OCI-LY7 (cell line): ENCODE results near the gene MAP7D3. TPM values are rescaled to one million over a fixed set of nuclear protein-coding genes. Genes with fewer than 3 reads are reported as not detected.
"Not testable (repeated sequence)": the region's sequence is repeated elsewhere in the genome, so short reads cannot be mapped to it uniquely, and the experiment has no call there.

Experiments
- BruUV-seq: library from RNA; stranded (reverse); fragments of 400-500 nt; replicated peaks from 2 replicates; lab custom pipeline; 2021; lab: Mats Ljungman, UMichigan
- CTCF ChIA-PET: fragments of 300-600 bp; sonication (Branson Sonifier 250); formaldehyde crosslinking; loops from one replicate; lab custom pipeline; 2022; ENCODE audit warnings: antibody characterized with exemption; ENCODE audit not compliant: unreplicated experiment; lab: Charles Lee
- POLR2A ChIA-PET: fragments of 300-600 bp; sonication (Branson Sonifier 250); formaldehyde crosslinking; loops from one replicate; lab custom pipeline; 2022; ENCODE audit warnings: antibody characterized with exemption; lab: Charles Lee
- DNase-seq: peaks from one replicate; pipeline ENCODE4 v3.0.0-alpha.2; 2015; ENCODE audit warnings: low spot score
- H2AFZ ChIP-seq: fragments of 200-600 bp; sonication (generic), shearing (Covaris generic); 2 replicates; pipeline ENCODE4 v1.6.1; 2014; ENCODE audit warnings: mild to moderate bottlenecking, antibody characterized with exemption, low read length, moderate library complexity
- H3K27ac ChIP-seq: fragments of 200-600 bp; sonication (generic); 2 replicates; pipeline ENCODE4 v1.5.1; 2014; ENCODE audit warnings: mixed run types, low read depth, mild to moderate bottlenecking, moderate library complexity, low read length, inconsistent platforms; ENCODE audit not compliant: poor library complexity, severe bottlenecking
- H3K36me3 ChIP-seq: fragments of 200-600 bp; sonication (generic); 2 replicates; pipeline ENCODE4 v1.6.1; 2014; ENCODE audit warnings: mild to moderate bottlenecking, antibody characterized with exemption, low read length, moderate library complexity, mixed read lengths; ENCODE audit not compliant: insufficient read depth
- H3K4me1 ChIP-seq: fragments of 200-600 bp; sonication (generic); 2 replicates; pipeline ENCODE4 v1.5.1; 2014; ENCODE audit warnings: mild to moderate bottlenecking, low read length; ENCODE audit not compliant: insufficient read depth, poor library complexity, severe bottlenecking
- H3K4me2 ChIP-seq: fragments of 200-600 bp; sonication (generic); 2 replicates; pipeline ENCODE4 v1.6.1; 2014; ENCODE audit warnings: mild to moderate bottlenecking, low read length
- H3K4me3 ChIP-seq: fragments of 200-600 bp; sonication (generic); 2 replicates; pipeline ENCODE4 v1.5.1; 2014; ENCODE audit warnings: mild to moderate bottlenecking, low read depth, low read length; ENCODE audit not compliant: poor library complexity, severe bottlenecking
- H3K79me2 ChIP-seq: fragments of 200-600 bp; sonication (generic); 2 replicates; pipeline ENCODE4 v1.6.1; 2016; ENCODE audit warnings: low read depth, mild to moderate bottlenecking, low read length, moderate library complexity, mixed read lengths; ENCODE audit not compliant: insufficient read depth
- H3K9me2 ChIP-seq: fragments of 200-600 bp; sonication (generic); 2 replicates; pipeline ENCODE4 v1.6.1; 2016; ENCODE audit warnings: mild to moderate bottlenecking, low read length, mixed read lengths; ENCODE audit not compliant: insufficient read depth
- H3K9me3 ChIP-seq: fragments of 200-600 bp; sonication (generic); 2 replicates; pipeline ENCODE4 v1.6.1; 2014; ENCODE audit warnings: mild to moderate bottlenecking, mixed run types, low read length, mixed read lengths
- H4K20me1 ChIP-seq: fragments of 200-600 bp; sonication (generic); 2 replicates; pipeline ENCODE4 v1.6.1; 2014; ENCODE audit warnings: mild to moderate bottlenecking, antibody characterized with exemption, low read length, moderate library complexity, mixed read lengths; ENCODE audit not compliant: insufficient read depth
- EZH2phosphoT487 ChIP-seq: fragments of 200-600 bp; sonication (generic); IDR thresholded peaks from 2 replicates; pipeline ENCODE4 v1.6.1; 2018; ENCODE audit warnings: low read depth, borderline replicate concordance, mild to moderate bottlenecking, mixed run types, antibody characterized with exemption, low read length, moderate library complexity, mixed read lengths
- intact Hi-C: fragments of 100-400 bp; cut with micrococcal nuclease; formaldehyde crosslinking; loops from one replicate; pipeline ENCODE4 v1.10.0; 2022; ENCODE audit not compliant: unreplicated experiment
- total RNA-seq, 2 experiments: library from RNA; depleted of rRNA in 1 of 2; stranded (reverse); fragments of >200 nt in 1 of 2; shearing (Covaris generic) in 1 of 2; gene quantifications; 2 replicates each; pipeline ENCODE4 v1.2.3, GENCODE V29; 2014 to 2022
- TF ChIP-seq, protein P1 (sequence below): fragments of 200-600 bp; sonication (generic); conservative IDR thresholded peaks from 2 replicates; pipeline ENCODE4 v1.5.1; 2014; ENCODE audit warnings: mild to moderate bottlenecking, antibody characterized with exemption, low read length, moderate library complexity, mixed read lengths

MAP7D3 gene
- total RNA-seq, 2 experiments from 2014 or later: 7.7 to 15.6 TPM

DNA sequence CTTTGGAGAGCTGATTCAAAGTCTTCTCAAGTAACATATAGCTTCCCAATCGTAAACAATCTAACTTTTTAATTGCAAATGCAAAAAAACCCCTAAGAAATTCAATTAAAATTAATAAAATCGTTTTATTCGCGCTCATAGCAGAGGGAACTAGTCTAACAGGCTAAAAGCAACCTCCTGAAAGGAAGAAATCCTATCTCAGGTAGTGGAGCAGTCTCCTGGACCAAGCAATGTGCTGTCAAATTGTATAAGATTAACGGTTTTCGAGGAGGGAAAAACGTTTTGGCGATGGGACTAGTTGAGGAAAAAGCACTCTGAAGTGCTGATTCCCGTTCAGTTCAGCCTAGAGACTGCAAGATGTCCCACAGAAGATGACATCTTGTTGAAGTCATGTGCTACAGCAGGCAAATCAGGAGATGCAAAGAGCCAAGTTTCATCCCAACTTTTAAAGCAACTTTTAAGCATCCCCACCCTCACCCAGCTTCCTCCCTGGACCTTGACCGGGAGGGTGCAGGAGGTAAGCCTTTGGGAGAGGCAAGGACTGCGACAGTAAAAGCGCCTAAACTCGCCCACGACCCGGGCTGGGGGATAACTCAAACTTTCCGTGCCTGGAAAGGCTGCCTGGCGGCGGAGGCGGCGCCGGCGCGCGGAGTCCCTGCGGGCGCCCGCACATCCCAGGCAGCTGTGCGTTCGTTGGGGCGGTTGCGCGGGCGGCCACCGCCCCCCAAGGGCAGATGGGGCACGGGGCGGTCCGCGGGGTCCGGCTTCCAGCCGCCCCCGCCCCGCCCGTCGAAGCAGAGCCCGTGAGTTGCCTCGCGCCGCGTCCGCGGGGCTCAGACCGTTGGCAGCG lies 784 bp downstream of the MAP7D3 start:
- H3K9me2 ChIP-seq: no peaks in the 10 kb centered on the region
- no peaks in the 10 kb centered on the region for H3K79me2 ChIP-seq
- no peak overlapping the region for H3K27ac ChIP-seq
- H3K4me1 ChIP-seq: peaks cover 9% of the 10 kb centered on the region
- H4K20me1 ChIP-seq: no peaks in the 10 kb centered on the region; the same call in 1 of the 2 replicates
- POLR2A ChIA-PET: interaction anchor here (0.6 to 1.0 kb wide), 2 partner anchors 93 to 246 kb away, joined by 3 read pairs; no protein-coding TSS in a partner anchor
- H3K9me3 ChIP-seq: no peaks in the 10 kb centered on the region
- CTCF ChIA-PET: no interaction called here
- peak overlapping the region; percentile 90 for H3K4me3 ChIP-seq
- H2AFZ ChIP-seq: peak overlapping the region; percentile 83
- no peaks in the 10 kb centered on the region for H3K36me3 ChIP-seq
- DNase-seq: peak; percentile 31
- TF ChIP-seq, protein P1, sequence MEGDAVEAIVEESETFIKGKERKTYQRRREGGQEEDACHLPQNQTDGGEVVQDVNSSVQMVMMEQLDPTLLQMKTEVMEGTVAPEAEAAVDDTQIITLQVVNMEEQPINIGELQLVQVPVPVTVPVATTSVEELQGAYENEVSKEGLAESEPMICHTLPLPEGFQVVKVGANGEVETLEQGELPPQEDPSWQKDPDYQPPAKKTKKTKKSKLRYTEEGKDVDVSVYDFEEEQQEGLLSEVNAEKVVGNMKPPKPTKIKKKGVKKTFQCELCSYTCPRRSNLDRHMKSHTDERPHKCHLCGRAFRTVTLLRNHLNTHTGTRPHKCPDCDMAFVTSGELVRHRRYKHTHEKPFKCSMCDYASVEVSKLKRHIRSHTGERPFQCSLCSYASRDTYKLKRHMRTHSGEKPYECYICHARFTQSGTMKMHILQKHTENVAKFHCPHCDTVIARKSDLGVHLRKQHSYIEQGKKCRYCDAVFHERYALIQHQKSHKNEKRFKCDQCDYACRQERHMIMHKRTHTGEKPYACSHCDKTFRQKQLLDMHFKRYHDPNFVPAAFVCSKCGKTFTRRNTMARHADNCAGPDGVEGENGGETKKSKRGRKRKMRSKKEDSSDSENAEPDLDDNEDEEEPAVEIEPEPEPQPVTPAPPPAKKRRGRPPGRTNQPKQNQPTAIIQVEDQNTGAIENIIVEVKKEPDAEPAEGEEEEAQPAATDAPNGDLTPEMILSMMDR: no peak
- no peak for TF ChIP-seq EZH2phosphoT487
- peak overlapping the region; percentile 83 for H3K4me2 ChIP-seq
- intact Hi-C loops: no loop called here
- no TSS peak for BruUV-seq

DNA sequence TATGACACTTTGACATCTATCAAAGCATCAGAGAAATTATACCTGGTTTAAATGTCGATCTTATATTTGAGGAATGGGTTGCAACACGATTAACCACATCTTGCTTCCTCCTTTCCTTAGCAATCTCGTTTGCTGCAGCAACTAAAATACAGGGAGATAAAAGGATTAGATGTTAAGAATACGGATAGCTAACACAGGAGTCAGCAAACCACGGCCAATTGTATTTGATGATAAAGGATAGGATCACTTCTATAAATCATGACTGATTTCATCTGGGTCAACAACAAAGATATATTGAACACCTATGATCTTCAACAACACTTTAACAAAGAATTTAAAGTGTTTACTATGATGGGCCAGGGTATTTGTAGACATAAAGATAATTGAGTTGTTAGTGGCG lies 5.0 kb downstream of the MAP7D3 start:
- H4K20me1 ChIP-seq: no peaks in the 10 kb centered on the region; the same call in 1 of the 2 replicates
- no peak overlapping the region for H3K27ac ChIP-seq
- CTCF ChIA-PET: no interaction called here
- H3K4me1 ChIP-seq: peaks cover 5% of the 10 kb centered on the region
- DNase-seq: no peak
- no peak overlapping the region for H3K4me3 ChIP-seq
- peaks cover 8% of the 10 kb centered on the region for H3K36me3 ChIP-seq
- no peaks in the 10 kb centered on the region for H3K9me3 ChIP-seq
- BruUV-seq: no TSS peak
- intact Hi-C loops: no loop called here
- no peaks in the 10 kb centered on the region for H3K79me2 ChIP-seq
- no peak overlapping the region for H2AFZ ChIP-seq
- TF ChIP-seq EZH2phosphoT487: no peak
- TF ChIP-seq, protein P1: no peak
- H3K4me2 ChIP-seq: no peak overlapping the region
- POLR2A ChIA-PET: no interaction called here
- H3K9me2 ChIP-seq: no peaks in the 10 kb centered on the region

DNA sequence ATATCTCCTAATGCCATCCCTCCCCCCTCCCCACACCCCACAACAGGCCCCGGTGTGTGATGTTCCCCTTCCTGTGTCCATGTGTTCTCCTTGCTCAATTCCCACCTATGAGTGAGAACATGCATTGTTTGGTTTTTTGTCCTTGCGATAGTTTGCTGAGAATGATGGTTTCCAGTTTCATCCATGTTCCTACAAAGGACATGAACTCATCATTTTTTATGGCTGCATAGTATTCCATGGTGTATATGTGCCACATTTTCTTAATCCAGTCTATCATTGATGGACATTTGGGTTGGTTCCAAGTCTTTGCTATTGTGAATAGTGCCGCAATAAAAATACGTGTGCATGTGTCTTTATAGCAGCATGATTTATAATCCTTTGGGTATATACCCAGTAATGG lies 13.4 kb downstream of the MAP7D3 start:
- H3K4me2 ChIP-seq, H3K27ac ChIP-seq, CTCF ChIA-PET, H3K79me2 ChIP-seq, intact Hi-C loops, H4K20me1 ChIP-seq, H3K9me3 ChIP-seq, H3K4me3 ChIP-seq, BruUV-seq, H2AFZ ChIP-seq, DNase-seq, H3K9me2 ChIP-seq, POLR2A ChIA-PET, H3K4me1 ChIP-seq: not testable (repeated sequence)
- H3K36me3 ChIP-seq: peaks cover 27% of the 10 kb centered on the region
